ENCODE data around the gene BACE1.

BACE1 gene

GRCh38 chr11:117345039-117345438, 29.0 kb upstream of the BACE1 start:
- H3K9me3 ChIP-seq (ENCODE audit: control insufficient read depth, low read length) = no peaks in the 10 kb centered on the region

GRCh38 chr11:117337076-117337475, 21.0 kb upstream of the BACE1 start:
- Histone ChIP-seq H3K18ac (ENCODE audit: low read depth in 1 of 2, low read length in 2 of 2) (no peak overlapping the region), H3K14ac (ENCODE audit: low read length in 2 of 2) (no peak overlapping the region), H4K8ac (ENCODE audit: low read length) (no peak overlapping the region), H3K27ac (ENCODE audit: low read length, poor library complexity, severe bottlenecking) (no peak overlapping the region), H2AK5ac (ENCODE audit: low read length, severe bottlenecking) (no peak overlapping the region), H2BK120ac (ENCODE audit: low read depth, low read length) (no peak overlapping the region), H3K27me3 (ENCODE audit: control insufficient read depth in 1 of 2, insufficient read depth in 1 of 2, low read length in 2 of 2) (no peaks in the 10 kb centered on the region), H2BK12ac (ENCODE audit: low read length in 2 of 2) (no peak overlapping the region), H3K9me3 (ENCODE audit: control insufficient read depth, low read length) (no peaks in the 10 kb centered on the region), H3K9ac (ENCODE audit: low read length) (no peak overlapping the region), H2BK15ac (ENCODE audit: low read depth, poor library complexity, severe bottlenecking) (no peak overlapping the region), H3K4me2 (ENCODE audit: low read length, poor library complexity, severe bottlenecking) (no peak overlapping the region), H4K91ac (ENCODE audit: low read length) (no peak overlapping the region), H2AFZ (ENCODE audit: low read depth, low read length) (no peak overlapping the region), H2BK5ac (ENCODE audit: low read depth, low read length, poor library complexity, severe bottlenecking) (no peak overlapping the region), H3K4me3 (ENCODE audit: insufficient read depth in 1 of 2, low read depth in 1 of 2, low read length in 2 of 2) (no peak overlapping the region), H3K4me1 (ENCODE audit: control insufficient read depth, insufficient read depth, low read depth, low read length) (no peaks in the 10 kb centered on the region), H3K23ac (ENCODE audit: low read length in 2 of 2) (no peak overlapping the region), H3K36me3 (ENCODE audit: control insufficient read depth in 1 of 2, insufficient read depth in 2 of 2, low read depth in 1 of 2, low read length in 2 of 2) (peaks cover 45 to 77% of the 10 kb centered on the region in 2 experiments), H3K79me1 (replicated peaks; ENCODE audit: low read length, poor library complexity, severe bottlenecking) (peaks cover 42% of the 10 kb centered on the region), H3K4ac (ENCODE audit: low read depth in 1 of 2, low read length in 2 of 2) (no peak overlapping the region)
- over 99% methylated on average over 3 of the region's 4 CpGs for WGBS
- DNase-seq = no peak

More at GRCh38 chr11:117345039-117345438, 29.0 kb upstream of the BACE1 start:
- Histone ChIP-seq H3K4ac (ENCODE audit: low read depth in 1 of 2, low read length in 2 of 2) (no peak overlapping the region), H3K79me1 (replicated peaks; ENCODE audit: low read length, poor library complexity, severe bottlenecking) (peaks cover 23% of the 10 kb centered on the region), H2BK15ac (ENCODE audit: low read depth, poor library complexity, severe bottlenecking) (no peak overlapping the region), H2AFZ (ENCODE audit: low read depth, low read length) (no peak overlapping the region), H2BK5ac (ENCODE audit: low read depth, low read length, poor library complexity, severe bottlenecking) (no peak overlapping the region), H3K4me2 (ENCODE audit: low read length, poor library complexity, severe bottlenecking) (no peak overlapping the region), H3K18ac (ENCODE audit: low read depth in 1 of 2, low read length in 2 of 2) (no peak overlapping the region), H4K8ac (ENCODE audit: low read length) (no peak overlapping the region), H2BK12ac (ENCODE audit: low read length in 2 of 2) (no peak overlapping the region), H4K91ac (ENCODE audit: low read length) (no peak overlapping the region), H2BK120ac (ENCODE audit: low read depth, low read length) (no peak overlapping the region), H3K4me3 (ENCODE audit: insufficient read depth in 1 of 2, low read depth in 1 of 2, low read length in 2 of 2) (no peak overlapping the region), H3K9ac (ENCODE audit: low read length) (no peak overlapping the region), H3K36me3 (ENCODE audit: control insufficient read depth in 1 of 2, insufficient read depth in 2 of 2, low read depth in 1 of 2, low read length in 2 of 2) (peaks cover 38 to 70% of the 10 kb centered on the region in 2 experiments), H3K27me3 (ENCODE audit: control insufficient read depth in 1 of 2, insufficient read depth in 1 of 2, low read length in 2 of 2) (no peaks in the 10 kb centered on the region), H3K14ac (ENCODE audit: low read length in 2 of 2) (no peak overlapping the region), H3K4me1 (ENCODE audit: control insufficient read depth, insufficient read depth, low read depth, low read length) (peaks cover 4% of the 10 kb centered on the region), H3K23ac (ENCODE audit: low read length in 2 of 2) (no peak overlapping the region), H3K27ac (ENCODE audit: low read length, poor library complexity, severe bottlenecking) (no peak overlapping the region), H2AK5ac (ENCODE audit: low read length, severe bottlenecking) (no peak overlapping the region)
- 95% methylated on average over 2 of the region's 2 CpGs for WGBS
- no peak for DNase-seq

- Histone ChIP-seq H3K79me1 (replicated peaks; ENCODE audit: low read length, poor library complexity, severe bottlenecking) (peaks cover 36% of the 10 kb centered on the region), H4K8ac (ENCODE audit: low read length) (no peak overlapping the region), H3K4ac (ENCODE audit: low read depth in 1 of 2, low read length in 2 of 2) (no peak overlapping the region), H2BK120ac (ENCODE audit: low read depth, low read length) (no peak overlapping the region), H3K4me2 (ENCODE audit: low read length, poor library complexity, severe bottlenecking) (no peak overlapping the region), H2AFZ (ENCODE audit: low read depth, low read length) (no peak overlapping the region), H3K27ac (ENCODE audit: low read length, poor library complexity, severe bottlenecking) (no peak overlapping the region), H3K18ac (ENCODE audit: low read depth in 1 of 2, low read length in 2 of 2) (no peak overlapping the region), H2BK12ac (ENCODE audit: low read length in 2 of 2) (no peak overlapping the region), H4K91ac (ENCODE audit: low read length) (no peak overlapping the region), H3K9ac (ENCODE audit: low read length) (no peak overlapping the region), H2BK15ac (ENCODE audit: low read depth, poor library complexity, severe bottlenecking) (no peak overlapping the region), H3K9me3 (ENCODE audit: control insufficient read depth, low read length) (no peaks in the 10 kb centered on the region), H2AK5ac (ENCODE audit: low read length, severe bottlenecking) (no peak overlapping the region), H3K36me3 (ENCODE audit: control insufficient read depth in 1 of 2, insufficient read depth in 2 of 2, low read depth in 1 of 2, low read length in 2 of 2) (peaks cover 34 to 62% of the 10 kb centered on the region in 2 experiments), H3K4me3 (ENCODE audit: insufficient read depth in 1 of 2, low read depth in 1 of 2, low read length in 2 of 2) (no peak overlapping the region), H3K14ac (ENCODE audit: low read length in 2 of 2) (no peak overlapping the region), H3K4me1 (ENCODE audit: control insufficient read depth, insufficient read depth, low read depth, low read length) (no peaks in the 10 kb centered on the region), H2BK5ac (ENCODE audit: low read depth, low read length, poor library complexity, severe bottlenecking) (no peak overlapping the region), H3K23ac (ENCODE audit: low read length in 2 of 2) (no peak overlapping the region), H3K27me3 (ENCODE audit: control insufficient read depth in 1 of 2, insufficient read depth in 1 of 2, low read length in 2 of 2) (no peaks in the 10 kb centered on the region)
- 99% methylated on average over 5 of the region's 5 CpGs for WGBS
- no peak for DNase-seq
Observed at GRCh38 chr11:117335399-117335798, 19.3 kb upstream of the BACE1 start.

GRCh38 chr11:117334896-117335295, 18.8 kb upstream of the BACE1 start:
- H3K9me3 ChIP-seq (ENCODE audit: control insufficient read depth, low read length) = no peaks in the 10 kb centered on the region
- no peak overlapping the region for H3K4me3 ChIP-seq (ENCODE audit: insufficient read depth in 1 of 2, low read depth in 1 of 2, low read length in 2 of 2)
- no peaks in the 10 kb centered on the region for H3K4me1 ChIP-seq (ENCODE audit: control insufficient read depth, insufficient read depth, low read depth, low read length)
- no peak overlapping the region for H3K4ac ChIP-seq (ENCODE audit: low read depth in 1 of 2, low read length in 2 of 2)
- 95% methylated on average over 6 of the region's 6 CpGs for WGBS
- H2BK12ac ChIP-seq (ENCODE audit: low read length in 2 of 2) = no peak overlapping the region
- H2AK5ac ChIP-seq (ENCODE audit: low read length, severe bottlenecking) = no peak overlapping the region
- no peak overlapping the region for H2BK120ac ChIP-seq (ENCODE audit: low read depth, low read length)
- no peak overlapping the region for H3K18ac ChIP-seq (ENCODE audit: low read depth in 1 of 2, low read length in 2 of 2)
- H4K91ac ChIP-seq (ENCODE audit: low read length) = no peak overlapping the region
- peaks cover 37% of the 10 kb centered on the region for H3K79me1 ChIP-seq (replicated peaks; ENCODE audit: low read length, poor library complexity, severe bottlenecking)
- no peak overlapping the region for H3K9ac ChIP-seq (ENCODE audit: low read length)
- no peak overlapping the region for H4K8ac ChIP-seq (ENCODE audit: low read length)
- no peak for DNase-seq
- no peak overlapping the region for H3K4me2 ChIP-seq (ENCODE audit: low read length, poor library complexity, severe bottlenecking)
- no peaks in the 10 kb centered on the region for H3K27me3 ChIP-seq (ENCODE audit: control insufficient read depth in 1 of 2, insufficient read depth in 1 of 2, low read length in 2 of 2)
- peaks cover 31 to 57% of the 10 kb centered on the region in 2 experiments for H3K36me3 ChIP-seq (ENCODE audit: control insufficient read depth in 1 of 2, insufficient read depth in 2 of 2, low read depth in 1 of 2, low read length in 2 of 2)
- no peak overlapping the region for H2BK5ac ChIP-seq (ENCODE audit: low read depth, low read length, poor library complexity, severe bottlenecking)
- no peak overlapping the region for H2AFZ ChIP-seq (ENCODE audit: low read depth, low read length)
- no peak overlapping the region for H3K23ac ChIP-seq (ENCODE audit: low read length in 2 of 2)
- H3K14ac ChIP-seq (ENCODE audit: low read length in 2 of 2) = no peak overlapping the region
- H2BK15ac ChIP-seq (ENCODE audit: low read depth, poor library complexity, severe bottlenecking) = no peak overlapping the region
- H3K27ac ChIP-seq (ENCODE audit: low read length, poor library complexity, severe bottlenecking) = no peak overlapping the region

Measured in mesenchymal stem cell (in vitro differentiated cells and primary cell).